Astrocyte of the spinal cord (primary cell): ENCODE measurements around the gene USP4.
"Not testable (repeated sequence)": the region's sequence is repeated elsewhere in the genome, so short reads cannot be mapped to it uniquely, and the experiment has no call there.

Source experiments
- DNase-seq: peaks from one replicate; pipeline ENCODE4 v3.0.0; 2011; ENCODE audit warnings: low read depth, low spot score
- H3K4me3 ChIP-seq: 2 replicates; pipeline ENCODE4 v1.5.1; 2011; ENCODE audit warnings: low read depth, mild to moderate bottlenecking, low read length, moderate library complexity
- CTCF ChIP-seq: IDR thresholded peaks from 2 replicates; pipeline ENCODE4 v1.5.1; 2012; ENCODE audit warnings: low read depth, mild to moderate bottlenecking, low read length, inconsistent platforms
- in situ Hi-C: cut with HindIII; loops from 2 replicates; pipeline ENCODE4 v1.10.0; 2017; ENCODE audit warnings: low sequenced_read_pairs

USP4 gene

GRCh38 chr3:49255718-49256511 is 83.9 kb downstream of the USP4 start:
- in situ Hi-C loops = no loop called here

GRCh38 chr3:49255112-49255511 is 84.7 kb downstream of the USP4 start:
- no peak for TF ChIP-seq CTCF
- in situ Hi-C loops = no loop called here
- H3K4me3 ChIP-seq = no peak overlapping the region
- DNase-seq = no peak

More at GRCh38 chr3:49255718-49256511, 83.9 kb downstream of the USP4 start:
- DNase-seq = no peak
- no peak overlapping the region for H3K4me3 ChIP-seq
- no peak for TF ChIP-seq CTCF

GRCh38 chr3:49253512-49253911 is 86.3 kb downstream of the USP4 start:
- H3K4me3 ChIP-seq = no peak overlapping the region
- in situ Hi-C loops = no loop called here
- TF ChIP-seq CTCF = no peak
- no peak for DNase-seq

- TF ChIP-seq CTCF = no peak
- H3K4me3 ChIP-seq = no peak overlapping the region
- DNase-seq = no peak
- in situ Hi-C loops = no loop called here
Measured at GRCh38 chr3:49248840-49249227, 91.0 kb downstream of the USP4 start.

- in situ Hi-C loops = no loop called here
- no peak overlapping the region for H3K4me3 ChIP-seq
- no peak for TF ChIP-seq CTCF
- DNase-seq = no peak
Measured at GRCh38 chr3:49244581-49245205, 95.2 kb downstream of the USP4 start.

GRCh38 chr3:49240091-49240490 is 99.8 kb downstream of the USP4 start:
- in situ Hi-C loops, H3K4me3 ChIP-seq, DNase-seq: not testable (repeated sequence)

- in situ Hi-C loops = no loop called here
- H3K4me3 ChIP-seq = no peak overlapping the region
- no peak for TF ChIP-seq CTCF
- DNase-seq = peak; percentile 13
Measured at GRCh38 chr3:49238274-49239127, 101.4 kb downstream of the USP4 start.
